GM23338 (cell line): ENCODE results near the gene ERP27. TPM values are rescaled to one million over a fixed set of nuclear protein-coding genes. Genes with fewer than 3 reads are reported as not detected.

Source experiments
- ATAC-seq: fragments of 200-7000 bp; cut with Tn5 transposase; 3 replicates; pipeline ENCODE4 v1.9.1; 2020
- DNase-seq: peaks from one replicate; pipeline ENCODE4 v3.0.0-alpha.2; 2015; ENCODE audit warnings: low spot score
- H2AFZ ChIP-seq: fragments of 200-600 bp; sonication (generic); 2 replicates; pipeline ENCODE4 v1.8.0; 2016; ENCODE audit warnings: antibody characterized with exemption, mild to moderate bottlenecking, moderate library complexity
- H3F3A ChIP-seq: fragments of 200-600 bp; sonication (generic); replicated peaks from 2 replicates; pipeline ENCODE4 v1.8.0; 2017; ENCODE audit warnings: antibody characterized with exemption, mixed run types, low read depth
- H3K27ac ChIP-seq: fragments of 200-600 bp; sonication (generic); 2 replicates; pipeline ENCODE4 v1.6.1; 2016; ENCODE audit warnings: low read depth
- H3K27me3 ChIP-seq: fragments of 200-600 bp; sonication (generic); 2 replicates; pipeline ENCODE4 v1.8.0; 2016; ENCODE audit warnings: mild to moderate bottlenecking, mixed run types, moderate library complexity; ENCODE audit not compliant: insufficient read depth
- H3K36me3 ChIP-seq: fragments of 200-600 bp; sonication (generic); 2 replicates; pipeline ENCODE4 v1.8.0; 2016; ENCODE audit warnings: mild to moderate bottlenecking; ENCODE audit not compliant: insufficient read depth
- H3K4me1 ChIP-seq: fragments of 200-600 bp; sonication (generic); 2 replicates; pipeline ENCODE4 v1.8.0; 2016; ENCODE audit warnings: mild to moderate bottlenecking, moderate library complexity; ENCODE audit not compliant: insufficient read depth
- H3K4me2 ChIP-seq: fragments of 200-600 bp; sonication (generic); 2 replicates; pipeline ENCODE4 v1.7.1; 2017; ENCODE audit warnings: mixed run types
- H3K4me3 ChIP-seq: fragments of 200-600 bp; sonication (generic); 2 replicates; pipeline ENCODE4 v1.6.1; 2016; ENCODE audit warnings: mixed run types
- H3K79me2 ChIP-seq: fragments of 200-600 bp; sonication (generic); replicated peaks from 2 replicates; pipeline ENCODE4 v1.8.0; 2017; ENCODE audit warnings: mild to moderate bottlenecking; ENCODE audit not compliant: insufficient read depth
- H3K9me2 ChIP-seq: fragments of 200-600 bp; sonication (generic); 2 replicates; pipeline ENCODE4 v1.8.0; 2017; ENCODE audit not compliant: insufficient read depth
- H4K20me1 ChIP-seq: fragments of 200-600 bp; sonication (generic); replicated peaks from 2 replicates; pipeline ENCODE4 v1.8.0; 2017; ENCODE audit warnings: mild to moderate bottlenecking; ENCODE audit not compliant: insufficient read depth
- H3K27ac Mint-ChIP-seq: 2 replicates; pipeline ENCODE4 v1.8.0; 2020; ENCODE audit warnings: inconsistent platforms, mild to moderate bottlenecking, moderate library complexity, mixed read lengths
- H3K27me3 Mint-ChIP-seq: 3 replicates; pipeline ENCODE4 v1.8.0; 2022; ENCODE audit warnings: low read depth, mild to moderate bottlenecking, moderate library complexity, mixed read lengths, inconsistent platforms; ENCODE audit not compliant: insufficient read depth, poor library complexity
- H3K36me3 Mint-ChIP-seq: 3 replicates; pipeline ENCODE4 v1.8.0; 2021; ENCODE audit warnings: low read depth, mild to moderate bottlenecking, inconsistent platforms, moderate library complexity, mixed read lengths
- H3K4me1 Mint-ChIP-seq: 3 replicates; pipeline ENCODE4 v1.8.0; 2020; ENCODE audit warnings: mild to moderate bottlenecking, inconsistent platforms, mixed read lengths
- H3K4me3 Mint-ChIP-seq: 3 replicates; pipeline ENCODE4 v1.8.0; 2021; ENCODE audit warnings: moderate library complexity, mild to moderate bottlenecking, inconsistent platforms, mixed read lengths
- H3K9me3 Mint-ChIP-seq: 3 replicates; pipeline ENCODE4 v1.8.0; 2020; ENCODE audit warnings: moderate library complexity, mild to moderate bottlenecking, inconsistent platforms, mixed read lengths
- CREB1 ChIP-seq: fragments of 250-450 bp; sonication (Bioruptor Pico); IDR thresholded peaks from 2 replicates; pipeline ENCODE4 v1.5.0; 2020; ENCODE audit warnings: low read depth, mild to moderate bottlenecking, moderate library complexity
- EZH2 ChIP-seq: fragments of 200-600 bp; sonication (generic); IDR thresholded peaks from one replicate; pipeline ENCODE4 v1.8.0; 2017; ENCODE audit warnings: antibody characterized with exemption, mild to moderate bottlenecking, low read depth; ENCODE audit not compliant: unreplicated experiment
- EZH2phosphoT487 ChIP-seq: fragments of 200-600 bp; sonication (generic); IDR thresholded peaks from one replicate; pipeline ENCODE4 v1.8.1; 2018; ENCODE audit warnings: antibody characterized with exemption; ENCODE audit not compliant: unreplicated experiment
- JUNB ChIP-seq: IDR thresholded peaks from one replicate; pipeline ENCODE4 v1.6.1; 2016; ENCODE audit warnings: antibody characterized with exemption; ENCODE audit not compliant: unreplicated experiment
- long read RNA-seq: library from polyadenylated mRNA; unstranded; transcript quantifications from one replicate; pipeline ENCODE4 v2.0.0, GENCODE V29; 2020; ENCODE audit not compliant: unreplicated experiment
- polyA plus RNA-seq: library from polyadenylated mRNA; unstranded; fragments of >200 nt; fragmentation: Nextera tagmentation; extraction: Ambion mirVana; gene quantifications from 2 replicates; pipeline ENCODE4 v1.2.1, GENCODE V29; 2016
- total RNA-seq: library from RNA; depleted of rRNA; stranded (reverse); fragments of >200 nt; shearing (Covaris generic); gene quantifications from 2 replicates; pipeline ENCODE4 v1.2.3, GENCODE V29; 2014; rRNA removed
- TF ChIP-seq, protein P1 (sequence below), 2 experiments: fragments of 200-600 bp in 1 of 2; sonication (generic) in 1 of 2; conservative IDR thresholded peaks; 2 replicates each; pipeline versions ENCODE4 v1.5.1 to v1.6.1; 2016 to 2017; ENCODE audit warnings: antibody characterized with exemption in 2 of 2, low read depth in 2 of 2, mild to moderate bottlenecking in 2 of 2, moderate library complexity in 1 of 2
- TF ChIP-seq, protein P2 (sequence below): IDR thresholded peaks from one replicate; pipeline ENCODE4 v1.6.1; 2018; ENCODE audit warnings: antibody characterized with exemption; ENCODE audit not compliant: unreplicated experiment

The ERP27 gene
- total RNA-seq = not detected in 2 replicates
- polyA plus RNA-seq = not detected in 2 replicates
- long read RNA-seq = 0 reads

DNA sequence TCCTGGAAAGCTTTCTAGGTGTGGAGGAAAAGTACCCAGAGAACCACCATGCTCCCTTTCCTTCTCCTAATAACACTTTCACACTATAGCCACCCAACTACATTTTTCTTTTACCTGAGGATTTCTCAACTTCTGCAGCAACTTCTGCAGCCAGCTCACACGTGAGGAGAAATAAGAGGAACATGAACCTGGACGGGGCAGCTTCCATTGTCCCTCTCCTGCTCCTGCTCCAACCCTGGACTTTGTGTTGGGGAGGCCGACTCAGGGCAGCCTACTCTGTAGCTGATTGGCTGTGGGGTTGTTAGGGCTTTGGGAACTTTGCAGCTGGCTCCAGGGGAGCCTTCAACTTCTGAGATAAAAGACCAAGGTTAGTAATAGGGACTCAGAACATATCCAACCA, at the start of gene ERP27:
Gene ERP27, minus strand, starts transcription at position 237 of the 400 bp plus-strand sequence. Its CDS starts 29 bp downstream, at position 208.
- Histone ChIP-seq H3K4me1 (no peaks in the 10 kb centered on the region), H3K4me2 (no peak within 1 kb of the TSS), H2AFZ (no peak within 1 kb of the TSS), H3K27ac (no peak within 1 kb of the TSS), H3K36me3 (no peaks in the 10 kb centered on the region), H3F3A (no peaks in the 10 kb centered on the region), H3K79me2 (no peaks in the 10 kb centered on the region), H3K27me3 (no peaks in the 10 kb centered on the region), H3K9me2 (peaks cover 3% of the 10 kb centered on the region; the same call in 1 of the 2 replicates), H4K20me1 (no peaks in the 10 kb centered on the region), H3K4me3 (no peak within 1 kb of the TSS)
- DNase-seq = no peak
- no peaks in the 10 kb centered on the region for H3K4me1 Mint-ChIP-seq
- H3K27ac Mint-ChIP-seq = no peak within 1 kb of the TSS
- H3K27me3 Mint-ChIP-seq = peaks cover 3% of the 10 kb centered on the region
- H3K36me3 Mint-ChIP-seq = no peaks in the 10 kb centered on the region
- no peak within 1 kb of the TSS for H3K4me3 Mint-ChIP-seq
- no peak for TF ChIP-seq EZH2phosphoT487
- H3K9me3 Mint-ChIP-seq = no peaks in the 10 kb centered on the region
- ATAC-seq = no peak

DNA sequence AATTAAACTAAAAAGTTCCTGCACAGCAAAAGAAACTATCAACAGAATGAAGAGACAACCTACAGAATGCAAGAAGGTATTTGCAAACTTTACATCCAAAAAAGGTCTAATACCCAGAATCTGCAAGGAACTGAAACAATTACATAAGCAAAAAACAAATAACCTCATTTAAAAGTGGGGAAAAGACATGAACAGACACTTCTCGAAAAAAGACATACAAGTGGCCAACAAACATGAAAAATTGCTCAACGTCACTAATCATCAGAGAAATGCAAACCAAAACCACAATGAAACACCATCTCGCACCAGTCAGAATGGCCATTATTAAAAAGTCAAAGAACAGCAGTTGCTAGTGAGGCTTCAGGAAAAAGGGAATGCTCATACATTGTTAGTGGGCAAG, 49.7 kb upstream of the ERP27 start:
- Histone ChIP-seq H3K79me2 (no peaks in the 10 kb centered on the region), H4K20me1 (no peaks in the 10 kb centered on the region), H3K4me2 (no peak overlapping the region), H3K4me3 (no peak overlapping the region), H3K36me3 (no peaks in the 10 kb centered on the region), H2AFZ (no peak overlapping the region; the same call in 1 of the 2 replicates), H3K4me1 (no peaks in the 10 kb centered on the region), H3K9me2 (no peaks in the 10 kb centered on the region), H3K27me3 (no peaks in the 10 kb centered on the region), H3K27ac (no peak overlapping the region), H3F3A (no peaks in the 10 kb centered on the region)
- TF ChIP-seq EZH2phosphoT487 = no peak
- TF ChIP-seq, protein P1, sequence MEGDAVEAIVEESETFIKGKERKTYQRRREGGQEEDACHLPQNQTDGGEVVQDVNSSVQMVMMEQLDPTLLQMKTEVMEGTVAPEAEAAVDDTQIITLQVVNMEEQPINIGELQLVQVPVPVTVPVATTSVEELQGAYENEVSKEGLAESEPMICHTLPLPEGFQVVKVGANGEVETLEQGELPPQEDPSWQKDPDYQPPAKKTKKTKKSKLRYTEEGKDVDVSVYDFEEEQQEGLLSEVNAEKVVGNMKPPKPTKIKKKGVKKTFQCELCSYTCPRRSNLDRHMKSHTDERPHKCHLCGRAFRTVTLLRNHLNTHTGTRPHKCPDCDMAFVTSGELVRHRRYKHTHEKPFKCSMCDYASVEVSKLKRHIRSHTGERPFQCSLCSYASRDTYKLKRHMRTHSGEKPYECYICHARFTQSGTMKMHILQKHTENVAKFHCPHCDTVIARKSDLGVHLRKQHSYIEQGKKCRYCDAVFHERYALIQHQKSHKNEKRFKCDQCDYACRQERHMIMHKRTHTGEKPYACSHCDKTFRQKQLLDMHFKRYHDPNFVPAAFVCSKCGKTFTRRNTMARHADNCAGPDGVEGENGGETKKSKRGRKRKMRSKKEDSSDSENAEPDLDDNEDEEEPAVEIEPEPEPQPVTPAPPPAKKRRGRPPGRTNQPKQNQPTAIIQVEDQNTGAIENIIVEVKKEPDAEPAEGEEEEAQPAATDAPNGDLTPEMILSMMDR (conservative IDR thresholded peaks at IDR 0.05; ENCODE audit: low read depth in 2 of 2) = no peak
- no peak for TF ChIP-seq JUNB
- TF ChIP-seq EZH2 = no peak
- no peak for TF ChIP-seq CREB1 (CRISPR knock-in tag)
- Mint-ChIP-seq H3K4me1 (peaks cover 5% of the 10 kb centered on the region; the same call in 1 of the 3 replicates), H3K27ac (no peak overlapping the region), H3K4me3 (no peak overlapping the region), H3K27me3 (no peaks in the 10 kb centered on the region), H3K9me3 (no peaks in the 10 kb centered on the region; the same call in 2 of the 3 replicates), H3K36me3 (no peaks in the 10 kb centered on the region)
- ATAC-seq = no peak
- no peak for DNase-seq

DNA sequence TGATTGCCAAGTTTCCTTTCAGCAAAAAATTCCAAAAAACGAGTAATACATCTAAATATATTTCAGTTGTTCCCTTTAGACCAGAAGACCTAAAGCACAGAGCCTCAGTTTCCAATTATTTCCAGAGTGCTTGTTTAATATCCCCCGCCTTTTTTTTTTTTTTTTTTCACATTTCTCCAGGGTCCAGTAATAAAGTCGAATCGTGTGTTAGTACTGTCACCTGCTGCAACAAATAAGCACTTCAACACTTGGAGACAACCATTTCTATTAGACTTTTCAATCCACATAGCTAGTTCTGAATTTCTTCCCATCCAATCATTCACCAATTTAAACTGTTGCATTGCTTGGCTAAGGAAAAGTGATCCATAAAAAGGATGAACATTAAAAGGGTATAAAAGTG, 48.1 kb upstream of the ERP27 start:
- Histone ChIP-seq H3K27me3 (no peaks in the 10 kb centered on the region), H3K79me2 (no peaks in the 10 kb centered on the region), H3K4me3 (no peak overlapping the region), H3K4me1 (no peaks in the 10 kb centered on the region), H3F3A (no peaks in the 10 kb centered on the region), H3K9me2 (no peaks in the 10 kb centered on the region), H3K27ac (no peak overlapping the region), H3K4me2 (no peak overlapping the region), H3K36me3 (no peaks in the 10 kb centered on the region), H2AFZ (no peak overlapping the region), H4K20me1 (no peaks in the 10 kb centered on the region)
- no peaks in the 10 kb centered on the region for H3K27me3 Mint-ChIP-seq
- no peak overlapping the region for H3K4me3 Mint-ChIP-seq
- H3K9me3 Mint-ChIP-seq = no peaks in the 10 kb centered on the region; the same call in 2 of the 3 replicates
- H3K4me1 Mint-ChIP-seq = peaks cover 5% of the 10 kb centered on the region; the same call in 1 of the 3 replicates
- TF ChIP-seq, protein P2, sequence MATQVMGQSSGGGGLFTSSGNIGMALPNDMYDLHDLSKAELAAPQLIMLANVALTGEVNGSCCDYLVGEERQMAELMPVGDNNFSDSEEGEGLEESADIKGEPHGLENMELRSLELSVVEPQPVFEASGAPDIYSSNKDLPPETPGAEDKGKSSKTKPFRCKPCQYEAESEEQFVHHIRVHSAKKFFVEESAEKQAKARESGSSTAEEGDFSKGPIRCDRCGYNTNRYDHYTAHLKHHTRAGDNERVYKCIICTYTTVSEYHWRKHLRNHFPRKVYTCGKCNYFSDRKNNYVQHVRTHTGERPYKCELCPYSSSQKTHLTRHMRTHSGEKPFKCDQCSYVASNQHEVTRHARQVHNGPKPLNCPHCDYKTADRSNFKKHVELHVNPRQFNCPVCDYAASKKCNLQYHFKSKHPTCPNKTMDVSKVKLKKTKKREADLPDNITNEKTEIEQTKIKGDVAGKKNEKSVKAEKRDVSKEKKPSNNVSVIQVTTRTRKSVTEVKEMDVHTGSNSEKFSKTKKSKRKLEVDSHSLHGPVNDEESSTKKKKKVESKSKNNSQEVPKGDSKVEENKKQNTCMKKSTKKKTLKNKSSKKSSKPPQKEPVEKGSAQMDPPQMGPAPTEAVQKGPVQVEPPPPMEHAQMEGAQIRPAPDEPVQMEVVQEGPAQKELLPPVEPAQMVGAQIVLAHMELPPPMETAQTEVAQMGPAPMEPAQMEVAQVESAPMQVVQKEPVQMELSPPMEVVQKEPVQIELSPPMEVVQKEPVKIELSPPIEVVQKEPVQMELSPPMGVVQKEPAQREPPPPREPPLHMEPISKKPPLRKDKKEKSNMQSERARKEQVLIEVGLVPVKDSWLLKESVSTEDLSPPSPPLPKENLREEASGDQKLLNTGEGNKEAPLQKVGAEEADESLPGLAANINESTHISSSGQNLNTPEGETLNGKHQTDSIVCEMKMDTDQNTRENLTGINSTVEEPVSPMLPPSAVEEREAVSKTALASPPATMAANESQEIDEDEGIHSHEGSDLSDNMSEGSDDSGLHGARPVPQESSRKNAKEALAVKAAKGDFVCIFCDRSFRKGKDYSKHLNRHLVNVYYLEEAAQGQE = no peak
- TF ChIP-seq CREB1 (CRISPR knock-in tag) = no peak
- DNase-seq = no peak
- H3K27ac Mint-ChIP-seq = no peak overlapping the region
- no peaks in the 10 kb centered on the region for H3K36me3 Mint-ChIP-seq
- ATAC-seq = no peak
